Spleen (tissue), 7 donors: ENCODE measurements around the gene BTNL9.

Source experiments
- POLR2A ChIP-seq, 3 donors: fragments of 450-650 bp; IDR thresholded peaks; one replicate each; pipeline ENCODE4 v1.5.1; 2017; ENCODE audit warnings: antibody characterized with exemption in 3 of 3, mild to moderate bottlenecking in 1 of 3
- POLR2AphosphoS5 ChIP-seq, 3 donors: sonication (generic); formaldehyde crosslinking; IDR thresholded peaks; one replicate each; pipeline ENCODE4 v1.5.1; 2017; ENCODE audit warnings: antibody characterized with exemption in 3 of 3
- TF ChIP-seq, protein P1 (sequence below), 11 experiments: fragments of 200-600 bp in 7 of 11; fragments of 450-650 bp in 4 of 11; sonication (generic) in 4 of 11; IDR thresholded peaks in 8 of 11; conservative IDR thresholded peaks in 3 of 11; 1 replicate in 7 of 11; 2 replicates in 4 of 11; pipeline versions ENCODE4 v1.4.0 to v1.8.0; 2016 to 2021; ENCODE audit warnings: antibody characterized with exemption in 11 of 11, inconsistent platforms in 4 of 11, mild to moderate bottlenecking in 1 of 11
- donor health status: DM: no; HTN: no; CAD: no; lungs with moderate emphysema.
- donor health status: DM: no; HTN: no; CAD: no.
- donor health status: DM: no; HTN: no; CAD: no.

DNA sequence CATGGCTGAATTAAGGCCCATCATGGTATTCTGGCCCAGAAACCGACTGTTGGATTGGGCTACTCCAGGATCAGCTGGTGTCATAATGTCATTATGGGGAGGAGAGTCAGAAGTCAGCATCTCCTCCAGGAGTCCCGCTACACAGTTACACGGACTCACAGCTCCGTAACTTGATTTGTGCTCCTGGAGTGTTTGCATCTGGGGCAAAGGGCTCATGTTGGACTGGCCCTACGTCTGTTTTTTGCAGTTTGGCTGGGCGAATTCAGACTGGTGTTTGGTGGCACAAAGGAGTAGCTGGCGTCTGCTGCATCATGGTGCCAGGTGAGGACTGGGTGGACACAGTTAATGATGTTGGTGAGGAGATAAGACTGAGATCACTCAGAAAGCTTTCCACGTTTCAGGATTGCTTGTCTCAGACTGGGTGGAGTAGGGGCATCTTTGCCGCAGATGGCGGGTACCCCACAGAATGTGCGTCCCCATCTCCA, 59.6 kb downstream of the BTNL9 start:
- TF ChIP-seq, protein P1, sequence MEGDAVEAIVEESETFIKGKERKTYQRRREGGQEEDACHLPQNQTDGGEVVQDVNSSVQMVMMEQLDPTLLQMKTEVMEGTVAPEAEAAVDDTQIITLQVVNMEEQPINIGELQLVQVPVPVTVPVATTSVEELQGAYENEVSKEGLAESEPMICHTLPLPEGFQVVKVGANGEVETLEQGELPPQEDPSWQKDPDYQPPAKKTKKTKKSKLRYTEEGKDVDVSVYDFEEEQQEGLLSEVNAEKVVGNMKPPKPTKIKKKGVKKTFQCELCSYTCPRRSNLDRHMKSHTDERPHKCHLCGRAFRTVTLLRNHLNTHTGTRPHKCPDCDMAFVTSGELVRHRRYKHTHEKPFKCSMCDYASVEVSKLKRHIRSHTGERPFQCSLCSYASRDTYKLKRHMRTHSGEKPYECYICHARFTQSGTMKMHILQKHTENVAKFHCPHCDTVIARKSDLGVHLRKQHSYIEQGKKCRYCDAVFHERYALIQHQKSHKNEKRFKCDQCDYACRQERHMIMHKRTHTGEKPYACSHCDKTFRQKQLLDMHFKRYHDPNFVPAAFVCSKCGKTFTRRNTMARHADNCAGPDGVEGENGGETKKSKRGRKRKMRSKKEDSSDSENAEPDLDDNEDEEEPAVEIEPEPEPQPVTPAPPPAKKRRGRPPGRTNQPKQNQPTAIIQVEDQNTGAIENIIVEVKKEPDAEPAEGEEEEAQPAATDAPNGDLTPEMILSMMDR (IDR thresholded peaks at IDR 0.05 in 8 of 11, conservative IDR thresholded peaks at IDR 0.05 in 3 of 11) = no peak
- TF ChIP-seq POLR2AphosphoS5 (IDR thresholded peaks at IDR 0.05) (no peak), POLR2A (IDR thresholded peaks at IDR 0.05) (no peak)
